Stimulated activated CD4-positive, alpha-beta T cell treated with anti-CD3 and anti-CD28 coated beads, Interleukin-12 subunit alpha, Interleukin-12 subunit beta, amount 100 ng/mL, for 24 hours (primary cell): ENCODE measurements around the gene MYO3B.
"Not testable (repeated sequence)": the region's sequence is repeated elsewhere in the genome, so short reads cannot be mapped to it uniquely, and the experiment has no call there.

ENCODE experiments used
- DNase-seq, 2 experiments: peaks; one replicate each; pipeline ENCODE4 v3.0.0-alpha.2; 2020; ENCODE audit warnings: low read depth in 2 of 2

Gene MYO3B

DNA sequence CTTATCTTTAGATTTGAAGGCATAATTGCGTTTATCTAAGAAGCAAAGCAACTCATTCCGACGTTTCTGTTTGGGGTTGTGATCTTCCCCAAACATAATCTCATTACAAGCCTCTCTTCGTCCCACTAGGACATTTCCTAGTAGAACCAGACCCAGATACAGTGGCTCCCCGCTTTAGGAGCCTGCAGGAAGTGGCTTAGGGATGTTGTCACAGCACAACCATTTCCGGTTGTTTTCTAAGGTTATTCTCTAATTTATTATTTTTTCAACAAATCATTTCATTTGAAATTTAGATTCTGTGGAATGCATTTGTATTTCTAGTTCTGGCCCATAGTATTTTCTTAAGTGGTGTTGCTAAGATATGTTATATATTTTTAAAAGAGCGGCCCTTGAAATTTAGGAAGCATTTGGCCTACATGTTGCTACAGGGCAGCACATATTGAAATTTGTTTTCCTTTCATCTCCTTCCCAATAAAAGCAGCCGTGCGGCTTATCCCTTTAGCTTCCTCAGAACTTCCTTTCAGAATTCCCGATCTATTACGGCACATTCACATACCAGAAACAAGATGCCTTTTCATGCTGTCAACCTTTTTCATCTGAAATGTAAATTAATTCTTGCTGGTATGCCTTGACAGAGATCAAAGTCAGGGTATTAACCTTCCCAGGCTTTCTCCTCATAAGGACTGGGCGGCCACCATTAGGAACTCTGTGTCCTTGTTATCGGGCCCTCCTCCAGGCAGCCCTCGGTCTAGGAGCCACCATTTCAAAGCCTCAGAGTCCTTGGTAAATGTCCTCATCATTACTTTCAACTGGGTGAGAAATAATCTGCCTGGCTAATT is 326.2 kb downstream of the MYO3B start:
- DNase-seq = no peak

DNA sequence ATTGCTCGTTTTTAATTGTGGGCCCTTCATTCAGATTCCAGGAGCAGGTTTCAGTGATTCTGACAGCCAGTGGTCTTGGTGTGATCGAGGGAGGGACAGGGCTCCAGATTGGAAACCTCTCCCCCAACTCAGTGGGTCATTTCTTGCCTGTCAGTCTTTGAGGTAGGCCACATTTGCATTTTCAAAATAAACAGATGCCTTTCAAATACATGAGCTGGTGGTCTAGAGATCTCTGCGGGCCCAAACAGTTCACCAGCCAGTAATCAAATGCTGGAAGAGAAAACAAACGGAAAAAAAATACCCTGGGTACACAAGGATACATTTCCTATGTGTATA is 326.8 kb downstream of the MYO3B start:
- no peak for DNase-seq

DNA sequence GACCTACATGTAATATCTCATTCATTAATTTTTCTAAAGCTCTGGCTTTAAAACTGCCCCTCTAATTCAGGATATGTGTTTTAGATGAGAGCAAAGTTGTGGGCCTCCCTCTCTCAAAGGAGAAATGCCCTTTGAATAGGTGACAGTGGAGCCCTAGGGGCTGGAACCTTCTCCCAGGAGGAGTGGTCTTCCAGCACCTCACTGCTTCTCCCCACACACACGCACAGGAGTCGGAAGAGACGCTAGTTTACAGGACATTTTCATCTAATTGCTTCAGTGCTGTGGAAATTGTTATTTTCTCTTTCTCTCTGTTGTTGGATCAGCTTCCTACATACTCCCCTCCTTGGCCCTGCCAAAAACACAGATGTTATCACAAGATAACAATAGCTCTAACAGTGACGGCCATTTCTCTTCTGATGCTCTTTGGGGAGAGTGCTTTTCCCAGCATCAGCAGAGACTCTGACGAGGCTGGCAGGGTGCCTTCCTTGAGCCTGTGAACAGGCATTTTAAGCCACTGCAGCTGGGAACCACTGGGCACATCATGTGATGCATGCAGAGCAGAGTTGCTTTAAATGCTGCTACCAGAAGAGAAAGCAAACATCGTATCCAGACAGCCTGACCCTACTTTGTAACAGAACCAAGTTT is 327.8 kb downstream of the MYO3B start:
- no peak for DNase-seq

DNA sequence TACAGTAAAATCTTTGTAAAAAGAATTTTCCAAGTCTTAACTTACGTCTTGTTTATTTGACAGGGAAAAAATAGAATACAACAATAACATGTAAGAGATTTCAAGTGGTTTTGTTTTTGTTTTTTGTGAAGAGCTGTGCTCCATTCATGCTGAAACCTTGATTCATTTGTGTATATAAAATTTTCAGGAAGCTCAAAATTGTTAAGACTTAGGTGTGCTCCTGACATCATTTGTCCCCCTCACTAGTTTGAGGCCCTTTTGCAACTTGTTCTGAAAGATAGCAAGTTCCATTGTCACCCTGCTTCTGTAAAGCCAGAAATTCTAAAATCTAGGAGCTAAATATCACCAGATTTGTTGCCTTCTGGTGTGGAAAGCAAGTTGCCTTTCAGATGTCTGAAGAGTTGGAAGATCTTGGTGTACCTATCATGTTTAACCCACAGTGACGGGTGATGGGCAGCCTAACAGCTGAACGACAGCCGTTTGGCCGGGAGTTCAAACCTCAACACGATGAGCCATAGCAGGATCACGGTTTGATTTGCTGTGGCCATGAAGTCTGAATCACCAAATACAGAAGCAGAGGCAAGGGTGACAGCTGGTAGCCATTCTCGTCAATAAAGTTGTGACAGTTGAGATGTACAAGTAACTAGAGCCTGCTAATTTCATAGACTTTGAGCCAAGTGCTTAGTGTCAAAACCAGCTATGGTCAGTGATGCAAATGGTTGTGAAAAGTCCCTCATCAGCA is 331.7 kb downstream of the MYO3B start:
- no peak for DNase-seq

DNA sequence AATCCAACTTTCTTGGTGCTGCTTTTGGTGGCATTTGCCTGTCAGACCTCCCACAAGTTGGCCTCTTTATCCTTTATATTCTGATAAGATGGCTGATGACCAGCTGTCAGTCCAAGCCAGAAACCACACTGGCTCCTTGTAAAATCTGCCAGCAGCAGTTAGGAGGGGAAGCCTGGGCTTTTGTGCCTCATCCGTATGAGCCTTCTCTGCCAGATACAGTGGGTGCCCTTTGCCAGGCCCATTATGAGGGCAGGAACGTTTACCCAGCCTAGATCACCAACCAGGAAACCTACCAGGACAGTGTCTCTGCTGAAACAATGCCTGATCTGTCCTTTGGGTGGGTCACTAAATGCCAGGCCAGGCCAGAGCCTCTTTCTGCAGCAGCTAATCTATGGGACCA is 334.3 kb downstream of the MYO3B start:
- DNase-seq = no peak

DNA sequence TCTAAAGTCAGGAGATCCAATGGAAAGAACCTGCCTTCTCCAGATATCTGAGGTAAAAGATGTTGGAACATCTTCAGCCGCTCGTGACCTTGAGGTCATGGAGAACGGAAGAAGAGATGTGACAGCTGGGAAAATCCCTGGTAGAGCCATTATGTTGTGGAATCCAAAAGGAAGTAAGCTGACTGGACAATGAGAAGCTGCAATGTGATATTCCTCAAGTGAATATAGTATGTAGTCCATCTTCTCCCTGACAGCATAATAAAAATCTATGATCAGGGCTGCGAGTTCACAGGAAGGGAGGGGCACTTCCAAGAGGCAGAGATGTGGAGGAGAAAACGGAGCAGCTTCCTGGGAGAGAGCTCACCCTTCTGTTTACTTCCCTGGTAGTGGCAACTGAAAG is 336.2 kb downstream of the MYO3B start:
- DNase-seq = no peak

DNA sequence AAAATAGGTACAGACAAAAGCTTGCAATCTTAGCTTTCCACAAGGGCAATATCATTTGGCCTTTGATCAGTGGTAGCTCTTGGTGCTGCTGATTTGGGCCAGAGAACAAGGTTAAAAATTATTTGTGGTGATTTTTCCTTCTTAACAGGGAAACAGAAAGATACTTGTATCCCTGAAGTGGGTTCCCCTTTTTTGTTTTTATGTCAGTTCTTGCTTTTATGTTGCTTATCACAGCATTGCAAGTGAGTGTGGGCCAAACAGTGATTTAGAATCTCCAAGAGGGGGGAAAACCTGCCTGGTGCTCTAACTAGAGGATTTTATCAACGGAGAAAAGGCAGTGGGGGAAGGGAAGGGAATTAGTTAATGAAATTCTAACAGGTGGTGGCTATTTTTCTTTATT is 339.6 kb downstream of the MYO3B start:
- no peak for DNase-seq

DNA sequence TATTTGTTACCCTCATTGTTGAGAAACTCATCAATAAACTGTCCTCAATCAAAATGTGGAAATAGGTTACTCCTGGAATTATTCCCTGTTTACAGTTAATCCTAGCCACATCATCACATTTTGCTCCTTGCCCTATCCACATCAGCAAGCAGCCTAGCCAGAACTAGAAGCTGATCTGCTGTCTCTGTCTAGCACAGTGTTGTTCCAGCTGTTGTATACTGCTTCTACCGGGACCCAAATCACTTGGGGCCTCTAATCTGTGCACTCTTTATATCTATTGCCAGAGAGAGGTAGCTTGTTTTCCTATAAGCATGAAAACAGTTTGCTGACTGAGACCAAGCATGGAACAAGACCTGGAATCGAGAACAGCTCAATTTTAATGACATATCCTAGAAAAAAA is 341.0 kb downstream of the MYO3B start:
- DNase-seq = no peak

DNA sequence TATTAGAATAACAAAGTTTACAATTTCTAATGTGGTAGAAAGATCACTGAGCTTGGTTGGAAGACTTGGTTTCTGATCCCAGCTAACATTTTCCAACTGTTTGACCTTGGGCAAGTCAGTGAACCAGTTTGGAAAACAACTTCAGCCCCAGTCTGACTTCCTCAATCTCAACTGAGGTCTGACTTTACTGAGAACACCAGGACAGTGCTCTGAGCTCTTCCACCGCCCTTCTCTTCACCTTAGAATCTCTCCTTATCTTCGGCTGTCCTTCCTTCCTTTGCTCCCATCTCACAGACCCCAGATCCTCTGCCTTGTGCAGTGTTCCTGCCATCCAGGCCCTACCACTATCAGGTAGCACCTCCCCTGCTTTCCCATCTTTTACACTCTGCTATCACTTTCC is 343.4 kb downstream of the MYO3B start:
- DNase-seq = no peak

DNA sequence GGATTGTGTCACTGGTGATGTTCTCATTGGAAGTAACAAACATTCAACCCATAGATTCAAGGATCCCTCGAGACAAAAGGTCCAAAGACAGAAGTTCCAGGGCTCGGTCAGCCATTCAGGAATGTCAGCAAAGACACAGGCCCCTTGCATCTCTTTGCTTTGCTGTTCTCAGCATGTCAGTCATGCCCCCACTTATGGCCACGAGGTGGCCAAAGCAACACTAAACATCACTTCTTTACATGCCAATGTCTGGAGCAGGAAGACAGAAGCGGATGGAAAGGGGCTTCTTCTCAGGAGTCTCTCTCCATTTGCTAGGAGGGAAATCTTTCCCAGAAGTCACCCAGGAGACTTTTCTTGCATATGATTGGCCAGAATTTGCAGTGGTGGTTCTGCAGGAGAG is 345.6 kb downstream of the MYO3B start:
- no peak for DNase-seq

DNA sequence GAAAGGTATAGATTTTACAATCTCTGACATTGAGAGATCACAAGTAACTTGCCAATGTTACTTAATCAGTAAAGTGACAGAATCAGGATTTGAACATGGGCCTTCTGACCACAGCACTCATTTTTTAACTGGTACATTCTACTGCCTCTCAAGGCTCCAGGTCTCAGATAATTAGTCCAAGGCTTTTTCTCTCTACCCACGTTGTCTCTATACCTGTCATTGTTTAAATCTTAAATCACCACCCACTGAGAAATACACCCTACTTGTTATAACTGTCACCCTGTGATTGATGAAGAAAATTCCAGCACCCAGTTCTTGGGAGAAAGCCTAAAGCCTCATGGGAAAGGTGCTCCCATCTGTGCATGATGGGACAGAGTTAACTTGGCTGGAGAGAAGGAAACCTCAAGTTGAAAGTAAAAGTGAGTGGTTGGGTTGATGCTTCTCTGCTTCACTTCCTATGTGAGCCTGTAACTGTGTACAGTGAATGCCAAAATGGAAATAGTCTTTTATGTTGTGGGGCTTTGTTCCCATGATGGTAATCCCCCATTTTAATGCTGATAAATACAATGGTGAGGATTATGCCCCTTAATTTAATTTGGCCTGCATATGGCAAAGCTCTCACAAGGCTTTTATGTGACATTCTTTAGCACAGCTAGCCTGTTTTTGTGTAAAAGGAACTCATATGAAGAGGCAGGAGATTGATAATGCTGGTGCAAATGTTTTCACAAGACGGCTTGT is 347.1 kb downstream of the MYO3B start:
- no peak for DNase-seq

DNA sequence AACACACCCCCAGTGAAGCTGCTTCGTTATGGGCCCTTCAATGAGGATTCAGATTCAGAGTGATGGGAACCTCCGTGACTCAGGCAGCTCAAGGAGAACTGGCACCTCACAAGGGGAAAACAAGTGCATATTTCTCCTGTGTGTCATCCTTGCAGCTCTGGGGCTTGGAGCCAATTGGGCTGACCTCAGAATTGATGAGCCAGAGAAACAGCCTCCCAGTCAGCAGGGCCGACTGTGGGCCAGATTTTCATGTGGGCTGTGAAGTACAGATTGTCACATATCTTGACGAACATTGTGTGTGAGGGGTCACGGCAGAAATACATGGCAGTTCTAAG is 347.6 kb downstream of the MYO3B start:
- DNase-seq = no peak

DNA sequence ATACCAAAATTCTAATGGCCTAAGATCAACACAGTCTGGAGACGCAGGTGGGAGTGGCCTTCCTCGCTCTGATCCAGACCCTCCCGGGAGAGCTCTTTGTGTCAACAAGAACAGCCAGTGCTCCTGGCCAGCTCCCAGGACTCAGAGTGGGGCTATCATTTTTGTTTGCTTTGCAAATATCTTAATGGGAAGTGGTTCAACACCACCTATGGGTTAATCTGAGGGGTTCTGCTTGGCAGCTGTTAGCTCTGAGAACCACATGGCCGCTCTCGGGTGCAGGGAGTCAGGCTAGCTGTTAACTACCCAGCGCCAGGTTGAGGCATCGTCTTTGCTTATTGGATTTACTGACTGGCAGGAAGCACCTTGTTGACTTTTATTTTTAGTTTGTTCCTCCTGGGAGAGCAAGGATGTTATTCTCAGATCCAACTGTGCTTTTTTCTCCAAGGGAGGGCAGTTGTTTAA is 352.4 kb downstream of the MYO3B start:
- no peak for DNase-seq

DNA sequence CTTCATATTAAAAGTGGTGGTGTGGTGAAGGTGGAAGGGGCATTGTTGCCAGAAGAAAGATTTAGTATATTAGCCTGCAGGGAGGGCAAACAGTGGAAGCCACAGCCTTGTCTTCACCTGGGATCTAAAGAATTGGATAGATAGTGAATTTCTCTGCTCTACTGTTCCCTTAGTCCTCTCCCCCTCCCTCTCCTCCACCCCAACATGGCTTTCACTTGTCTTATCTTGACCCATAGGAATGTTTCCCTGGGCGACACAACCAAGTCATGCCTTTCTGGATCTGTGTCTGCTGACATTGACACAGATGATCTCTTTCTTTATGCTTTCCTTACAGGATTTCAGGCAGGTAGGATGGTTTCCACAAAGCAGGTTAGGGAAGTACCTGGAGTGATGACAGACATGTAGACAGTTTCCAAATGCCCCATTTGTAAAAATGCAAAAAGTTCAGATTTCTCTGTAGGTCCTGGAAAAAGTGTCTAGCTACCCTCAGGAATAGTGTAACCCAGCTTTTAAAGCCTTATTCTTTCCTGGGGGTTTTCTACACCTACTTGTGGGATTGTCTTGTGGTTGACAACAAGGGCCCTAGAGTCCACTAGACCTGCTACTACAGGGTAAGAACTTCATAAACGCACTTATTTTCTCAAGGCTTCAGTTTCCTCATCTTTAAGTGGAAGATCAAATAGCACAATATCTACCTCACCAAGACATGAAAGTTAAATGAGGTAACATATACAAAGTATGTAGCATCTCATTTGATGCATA is 353.0 kb downstream of the MYO3B start:
- no peak for DNase-seq

DNA sequence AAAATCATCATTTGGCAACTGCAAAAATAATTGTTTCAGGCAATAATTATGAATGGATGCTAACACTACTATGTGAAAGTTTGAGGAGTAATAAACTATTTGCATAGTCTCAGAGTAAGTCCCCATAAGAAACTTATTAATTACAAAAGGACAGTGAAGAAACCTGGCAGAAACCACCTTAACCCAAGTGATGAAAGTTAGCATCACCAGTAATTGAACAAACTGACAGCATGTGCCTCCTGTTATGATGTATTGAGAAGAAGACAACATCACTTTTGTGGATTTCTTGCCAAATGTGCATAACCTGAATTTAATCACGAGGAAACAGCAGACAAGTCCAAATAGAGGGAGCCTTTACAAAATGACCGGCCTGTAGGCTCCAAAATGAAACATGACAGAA is 353.9 kb downstream of the MYO3B start:
- DNase-seq = no peak

DNA sequence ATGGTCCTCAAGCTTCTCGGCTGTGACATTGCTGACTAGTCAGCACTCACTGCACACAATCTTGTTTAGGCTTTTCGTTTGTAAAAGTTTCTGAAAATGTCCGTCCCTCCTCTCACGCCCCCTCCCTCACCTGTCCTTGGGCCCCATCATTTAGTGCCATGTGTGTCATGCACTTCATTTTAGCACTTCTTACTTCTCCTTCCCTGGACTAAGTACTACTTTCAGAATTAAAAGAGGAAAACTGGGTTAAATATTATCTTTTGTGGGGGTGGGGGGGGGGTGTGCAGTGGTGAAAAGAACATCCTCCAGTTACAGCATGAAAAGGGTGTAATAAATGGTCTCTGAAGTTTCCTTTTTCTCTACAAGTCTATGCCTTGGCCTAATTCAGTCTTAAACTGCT is 355.2 kb downstream of the MYO3B start:
- DNase-seq = no peak

DNA sequence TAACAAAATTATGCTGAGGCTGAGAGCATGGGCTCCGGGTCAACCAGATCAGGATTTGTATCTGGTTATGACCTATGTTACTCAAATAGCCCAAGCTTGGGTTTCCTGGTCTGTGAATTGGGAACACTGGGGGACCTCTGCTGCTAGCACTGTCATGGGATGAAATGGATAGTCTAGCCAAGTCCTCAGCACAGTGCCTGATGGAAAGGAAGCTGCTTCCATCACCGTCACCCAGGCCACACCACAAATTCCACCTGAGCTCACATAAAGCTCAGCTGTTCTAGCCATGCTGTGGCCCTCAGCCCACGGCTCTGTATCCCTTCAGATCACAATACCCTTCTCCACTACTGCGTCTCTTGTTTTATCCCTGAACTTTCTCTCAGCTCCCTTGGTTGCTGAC is 357.6 kb downstream of the MYO3B start:
- DNase-seq = no peak

DNA sequence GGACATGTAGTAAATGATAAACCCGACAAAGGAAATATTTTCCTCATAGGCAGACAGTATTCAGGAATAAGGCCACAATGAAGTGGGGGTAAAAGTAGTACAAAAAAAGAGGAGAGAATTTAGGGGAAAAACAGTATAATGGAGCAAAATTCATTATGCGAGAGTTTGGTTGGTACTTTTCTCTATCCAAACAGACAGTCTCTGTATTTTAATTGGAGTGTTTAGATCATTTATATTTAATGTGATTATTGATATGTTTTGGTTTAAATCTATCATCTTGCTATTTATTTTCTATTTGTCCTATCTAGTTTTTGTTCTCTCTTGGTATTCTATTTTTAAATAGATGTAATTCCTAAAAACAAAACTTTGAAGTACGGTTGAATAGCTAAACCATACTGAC is 366.9 kb downstream of the MYO3B start:
- DNase-seq = no peak

DNA sequence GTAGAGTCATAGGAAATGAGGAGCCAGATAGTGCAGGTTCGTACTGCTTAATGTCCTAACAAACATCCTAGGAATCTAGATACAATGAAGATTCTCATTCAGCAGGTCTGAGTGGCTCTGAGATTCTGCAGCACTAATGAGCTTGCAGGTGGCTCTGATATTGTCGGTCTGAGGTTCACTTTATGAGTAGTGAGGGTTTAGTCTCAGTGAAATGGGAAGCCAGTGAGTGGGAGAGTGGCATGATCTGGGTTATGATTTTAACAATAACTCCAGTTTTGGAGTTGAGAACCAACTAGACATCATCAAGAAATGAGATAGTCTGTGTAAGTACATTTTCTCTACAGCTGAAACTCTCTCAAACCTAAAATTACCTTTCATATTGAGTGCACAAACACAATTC is 370.4 kb downstream of the MYO3B start:
- no peak for DNase-seq

DNA sequence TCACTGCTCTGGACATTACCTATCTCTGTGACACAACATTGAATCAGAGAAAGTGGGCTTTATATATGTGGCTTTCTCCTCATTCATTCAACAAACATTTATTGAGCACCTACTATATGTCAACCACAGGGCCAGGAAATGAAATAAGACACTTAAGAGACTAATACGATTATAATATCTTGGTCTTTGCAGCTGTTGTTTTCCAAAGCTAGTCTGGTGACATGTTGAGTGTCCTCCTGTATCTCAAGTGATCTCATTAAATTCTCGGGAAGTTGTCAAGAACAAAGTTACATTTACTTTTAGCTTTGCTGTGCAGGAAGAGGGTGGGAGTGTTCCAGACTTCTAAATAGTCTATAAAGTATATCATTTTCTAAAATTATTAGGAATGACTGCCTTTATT is 372.6 kb downstream of the MYO3B start:
- no peak for DNase-seq

DNA sequence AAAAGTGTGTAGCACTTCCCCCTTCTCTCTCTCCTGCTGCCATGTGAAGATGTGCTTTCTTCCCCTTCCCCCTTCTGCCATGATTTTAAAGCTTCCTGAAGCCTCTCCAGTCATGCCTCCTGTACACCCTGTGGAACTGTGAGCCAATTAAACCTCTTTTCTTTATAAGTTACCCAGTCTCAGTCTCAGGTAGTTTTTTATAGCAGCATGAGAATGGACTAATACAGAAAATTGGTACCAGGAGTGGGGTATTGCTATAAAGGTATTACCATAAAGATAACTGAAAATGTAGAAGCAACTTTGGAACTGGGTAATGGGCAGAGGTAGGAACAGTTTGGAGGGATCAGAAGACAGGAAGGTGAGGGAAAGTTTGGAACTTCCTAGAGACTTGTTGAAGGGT is 374.0 kb downstream of the MYO3B start:
- not testable (repeated sequence) for DNase-seq

DNA sequence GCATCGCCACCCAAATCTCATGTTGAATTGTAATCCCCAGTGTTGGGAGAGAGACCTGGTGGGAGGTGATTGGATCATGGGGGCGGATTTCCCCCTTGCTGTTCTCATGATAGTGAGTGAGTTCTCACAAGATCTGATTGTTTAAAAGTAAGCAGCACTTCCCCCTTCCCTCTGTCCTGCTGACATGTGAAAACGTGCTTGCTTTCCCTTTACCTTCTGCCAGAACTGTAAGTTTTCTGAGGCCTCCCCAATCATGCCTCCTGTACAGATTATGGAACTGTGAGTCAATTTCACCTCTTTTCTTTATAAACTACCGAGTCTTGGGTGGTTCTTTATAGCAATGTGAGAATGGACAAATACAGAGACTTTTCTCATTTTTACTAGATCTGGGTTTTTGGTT is 375.8 kb downstream of the MYO3B start:
- no peak for DNase-seq
